K562 (cell line): Measurements from ENCODE around the gene ATF6B. TPM values are rescaled to one million over a fixed set of nuclear protein-coding genes. Genes with fewer than 3 reads are reported as not detected.

ENCODE experiments used
- ATAC-seq: fragments of 200-7000 bp; cut with Tn5 transposase; 3 replicates; pipeline ENCODE4 v1.9.1; 2020; ENCODE audit warnings: moderate library complexity
- BruUV-seq: library from RNA; stranded (reverse); fragments of 400-500 nt; replicated peaks from 2 replicates; lab custom pipeline; 2021; lab: Mats Ljungman, UMichigan
- CTCF ChIA-PET: fragments of 300-600 bp; formaldehyde crosslinking; extraction: SDS; loops from one replicate; lab custom pipeline; 2021; ENCODE audit warnings: low intra/inter-chr PET ratio; lab: Yijun Ruan, JAX
- POLR2A ChIA-PET: fragments of 300-600, 350-650 bp; sonication (Branson Sonifier 250); formaldehyde crosslinking; extraction: SDS; loops from one replicate; lab custom pipeline; 2021; ENCODE audit warnings: antibody characterized with exemption, inconsistent platforms; lab: Yijun Ruan, JAX
- DNase-seq, 4 experiments: peaks; one replicate each; pipeline versions ENCODE4 v3.0.0 to v3.0.0-alpha.2; 2011 to 2018; ENCODE audit warnings: low spot score in 3 of 4, mixed read lengths in 3 of 4; ENCODE audit errors: extremely low read depth in 1 of 4
- FAIRE-seq: peaks from 2 replicates; lab custom pipeline; 2011; peaks lifted over from hg19 to GRCh38; lab: Jason Lieb, UNC
- H2AFZ ChIP-seq: 2 replicates; pipeline ENCODE4 v1.6.0; 2011; ENCODE audit warnings: low read depth, low read length, control low read depth, inconsistent platforms
- H3K27ac ChIP-seq: fragments of 200-600 bp; 3 replicates; pipeline ENCODE4 v1.8.0; 2011; ENCODE audit warnings: low read depth, mild to moderate bottlenecking, control low read depth, inconsistent platforms, low read length, moderate library complexity, mixed read lengths; ENCODE audit errors: extremely low read depth
- H3K27me3 ChIP-seq, 2 experiments: fragments of 300-600 bp in 1 of 2; 2 replicates in 1 of 2; 3 replicates in 1 of 2; pipeline versions ENCODE4 v1.6.0 to v1.8.0; 2011; ENCODE audit warnings: inconsistent platforms in 2 of 2, low read length in 2 of 2, mild to moderate bottlenecking in 1 of 2, mixed read lengths in 1 of 2, moderate library complexity in 1 of 2; ENCODE audit not compliant: control insufficient read depth in 2 of 2, insufficient read depth in 2 of 2
- H3K36me3 ChIP-seq: fragments of 300-600 bp; 3 replicates; pipeline ENCODE4 v1.8.0; 2011; ENCODE audit warnings: mild to moderate bottlenecking, low read length, inconsistent platforms; ENCODE audit not compliant: control insufficient read depth, insufficient read depth
- H3K4me1 ChIP-seq, 2 experiments: fragments of 200-600 bp in 1 of 2; replicated peaks in 1 of 2; 2 replicates in 1 of 2; 3 replicates in 1 of 2; pipeline versions ENCODE4 v1.5.1 to v1.8.0; 2011; ENCODE audit warnings: inconsistent platforms in 2 of 2, low read length in 2 of 2, mild to moderate bottlenecking in 1 of 2, mixed read lengths in 1 of 2, moderate library complexity in 1 of 2; ENCODE audit not compliant: control insufficient read depth in 2 of 2, insufficient read depth in 2 of 2
- H3K4me2 ChIP-seq: 2 replicates; pipeline ENCODE4 v1.6.1; 2011; ENCODE audit warnings: low read length, control low read depth, inconsistent platforms, mixed read lengths; ENCODE audit not compliant: insufficient read depth
- H3K4me3 ChIP-seq: fragments of 200-600 bp; sonication (generic), shearing (Covaris generic); 2 replicates; pipeline ENCODE4 v1.5.1; 2016; ENCODE audit warnings: control low read depth, inconsistent platforms
- H3K79me2 ChIP-seq: fragments of 200-600 bp; 3 replicates; pipeline ENCODE4 v1.8.0; 2011; ENCODE audit warnings: low read length, inconsistent platforms; ENCODE audit not compliant: control insufficient read depth, insufficient read depth
- H3K9ac ChIP-seq, 2 experiments: 2 replicates each; pipeline versions ENCODE4 v1.6.0 to v1.6.1; 2011; ENCODE audit warnings: low read depth in 2 of 2, low read length in 2 of 2, control low read depth in 1 of 2, inconsistent platforms in 1 of 2, mild to moderate bottlenecking in 1 of 2, mixed read lengths in 1 of 2; ENCODE audit not compliant: insufficient read depth in 1 of 2
- H3K9me1 ChIP-seq: one replicate; pipeline ENCODE4 v1.6.0; 2011; ENCODE audit warnings: inconsistent platforms, mild to moderate bottlenecking, low read length, moderate library complexity; ENCODE audit not compliant: control insufficient read depth, insufficient read depth
- H3K9me3 ChIP-seq: replicated peaks from 2 replicates; pipeline ENCODE4 v1.5.1; 2011; ENCODE audit warnings: low read depth, low read length, inconsistent platforms; ENCODE audit not compliant: control insufficient read depth, insufficient read depth
- H4K20me1 ChIP-seq: replicated peaks from 2 replicates; pipeline ENCODE4 v1.6.1; 2011; ENCODE audit warnings: low read length, inconsistent platforms, mixed read lengths; ENCODE audit not compliant: control insufficient read depth, insufficient read depth
- CBX3 ChIP-seq, 2 experiments: IDR thresholded peaks; 1 replicate in 1 of 2; 2 replicates in 1 of 2; pipeline ENCODE4 v1.6.1; 2012; ENCODE audit warnings: inconsistent platforms in 2 of 2, low read length in 2 of 2, borderline replicate concordance in 1 of 2, control low read depth in 1 of 2
- HNRNPH1 ChIP-seq: fragments of 200-400 bp; formaldehyde crosslinking; optimal IDR thresholded peaks from 2 replicates; pipeline ENCODE3; 2017; ENCODE audit warnings: low read depth, mild to moderate bottlenecking, low read length, moderate library complexity
- U2AF2 ChIP-seq: fragments of 200-400 bp; formaldehyde crosslinking; optimal IDR thresholded peaks from 2 replicates; pipeline ENCODE3; 2017; ENCODE audit warnings: low read depth, mild to moderate bottlenecking, low read length
- ZNF445 ChIP-seq: fragments of 250-450 bp; sonication (Bioruptor Pico); IDR thresholded peaks from 2 replicates; pipeline ENCODE4 v1.4.0; 2020; ENCODE audit warnings: low read depth, mild to moderate bottlenecking, moderate library complexity
- ZNF561 ChIP-seq: fragments of 450-650 bp; formaldehyde crosslinking; conservative IDR thresholded peaks from 2 replicates; pipeline ENCODE4 v1.4.0; 2020; ENCODE audit warnings: mild to moderate bottlenecking, moderate library complexity
- whole genome bisulfite sequencing: fragments of 100-300 bp; shearing (Covaris generic); methylation state at CpG from one replicate; pipeline ENCODE4 v1.1.6; 2016; ENCODE audit warnings: low coverage, mixed read lengths; ENCODE audit not compliant: insufficient coverage; ENCODE audit errors: missing lambda C conversion rate; 5-methylcytosine and 5-hydroxymethylcytosine counted together
- in situ Hi-C: fragments of 300-500 bp; cut with MboI; formaldehyde crosslinking; loops from 4 replicates; pipeline ENCODE4 v1.15.0; 2018; ENCODE audit warnings: inconsistent platforms, mixed read lengths
- intact Hi-C: fragments of 100-400 bp; cut with micrococcal nuclease; formaldehyde crosslinking; loops from 2 replicates; pipeline ENCODE4 v1.14.2; 2022
- polyA plus RNA-seq, 8 experiments: library from polyadenylated mRNA; depleted of rRNA in 4 of 8; stranded (reverse) in 5 of 8; unstranded in 3 of 8; fragments of >200 nt; fragmentation: Nextera tagmentation in 2 of 8; fragmentation: Illumina TruSeq in 1 of 8; extraction: Ambion mirVana in 2 of 8; extraction: Trizol in 1 of 8; gene quantifications; 2 replicates each; pipeline versions ENCODE4 v1.2.1 to v1.2.3, GENCODE V29; 2011 to 2014; ENCODE audit warnings: inconsistent platforms in 1 of 8, missing spikeins in 1 of 8
- total RNA-seq, 7 experiments: library from RNA; depleted of rRNA in 6 of 7; stranded (reverse); fragments of >200 nt in 6 of 7; fragmentation: Illumina TruSeq in 2 of 7; extraction: Trizol in 2 of 7; gene quantifications; 2 replicates each; pipeline versions ENCODE4 v1.2.1 to v1.2.3, GENCODE V29; 2011 to 2021; ENCODE audit warnings: low replicate concordance in 1 of 7
- TF ChIP-seq, protein P1 (sequence below): sonication (generic); IDR thresholded peaks from 2 replicates; pipeline ENCODE4 v1.6.1; 2016

ATF6B gene
- total and polyA plus RNA-seq, 9 of the 15 experiments (the other 6 are each of a cell fraction or from before 2014, with no cell fraction given) = 20.7 to 131 (median 31.7) TPM

DNA sequence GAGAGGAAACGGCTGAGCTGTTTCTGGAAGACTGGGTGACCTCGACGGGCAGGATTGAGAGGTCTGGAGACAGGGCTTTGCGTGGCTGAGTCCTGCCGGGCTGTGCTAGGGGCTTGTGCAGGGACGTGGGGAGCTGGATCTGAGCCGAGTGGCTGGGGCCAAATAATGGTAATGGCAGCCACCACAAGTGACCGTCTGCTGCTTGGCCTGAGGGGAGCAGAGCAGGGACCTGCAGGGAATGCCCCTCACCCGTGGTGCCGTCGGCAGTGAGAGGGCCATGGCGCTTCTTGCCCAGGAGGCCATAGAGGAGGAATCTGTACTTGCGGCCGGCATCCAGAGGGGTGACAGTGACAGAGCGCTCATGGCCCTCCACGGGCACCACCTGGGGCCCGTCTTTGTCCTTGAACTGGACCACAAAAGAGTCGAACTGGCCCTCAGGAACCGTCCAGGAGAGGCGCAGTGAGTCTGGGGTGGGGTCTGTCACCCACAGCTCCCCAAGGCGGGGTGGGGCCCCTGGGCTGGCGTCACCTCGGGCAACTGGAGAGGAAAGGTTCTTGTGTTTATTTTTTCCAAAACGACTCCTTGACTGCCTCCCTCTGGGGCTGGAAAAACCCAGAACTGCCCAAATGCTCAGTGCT is 58.0 kb downstream of the ATF6B start (continued):
- TF ChIP-seq HNRNPH1 (no peak), CBX3 (IDR thresholded peaks at IDR 0.05; ENCODE audit: borderline replicate concordance in 1 of 2, low read length in 2 of 2) (no peak), ZNF561 (CRISPR knock-in tag) (no peak)
- TF ChIP-seq, protein P1, sequence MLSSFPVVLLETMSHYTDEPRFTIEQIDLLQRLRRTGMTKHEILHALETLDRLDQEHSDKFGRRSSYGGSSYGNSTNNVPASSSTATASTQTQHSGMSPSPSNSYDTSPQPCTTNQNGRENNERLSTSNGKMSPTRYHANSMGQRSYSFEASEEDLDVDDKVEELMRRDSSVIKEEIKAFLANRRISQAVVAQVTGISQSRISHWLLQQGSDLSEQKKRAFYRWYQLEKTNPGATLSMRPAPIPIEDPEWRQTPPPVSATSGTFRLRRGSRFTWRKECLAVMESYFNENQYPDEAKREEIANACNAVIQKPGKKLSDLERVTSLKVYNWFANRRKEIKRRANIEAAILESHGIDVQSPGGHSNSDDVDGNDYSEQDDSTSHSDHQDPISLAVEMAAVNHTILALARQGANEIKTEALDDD = no peak

DNA sequence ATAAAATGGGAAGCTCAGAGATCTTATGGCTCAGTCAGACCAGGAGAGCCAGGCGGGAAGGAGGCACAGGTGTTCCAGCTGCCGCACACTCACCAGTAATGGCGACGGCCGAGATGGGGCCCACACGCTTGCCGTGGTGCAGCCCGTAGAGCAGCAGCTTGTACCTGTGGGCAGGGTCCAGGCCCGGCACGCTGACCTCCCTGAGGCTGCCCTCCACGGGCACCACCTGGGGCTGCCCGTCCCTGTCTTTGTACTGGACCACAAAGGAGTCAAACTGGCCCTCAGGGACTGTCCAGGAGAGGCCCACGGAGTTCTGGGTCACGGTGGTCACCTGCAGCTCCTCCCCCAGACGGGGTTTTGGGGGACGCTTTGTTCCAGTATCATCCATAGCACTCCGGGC is 58.6 kb downstream of the ATF6B start:
- H2AFZ ChIP-seq = no peak overlapping the region
- no peaks in the 10 kb centered on the region for H3K9me3 ChIP-seq
- ChIA-PET CTCF (no interaction called here), POLR2A (no interaction called here)
- no peak overlapping the region for H3K4me3 ChIP-seq
- H3K36me3 ChIP-seq = no peaks in the 10 kb centered on the region
- no peaks in the 10 kb centered on the region for H3K79me2 ChIP-seq
- no peak overlapping the region for H3K4me2 ChIP-seq
- peaks cover 0 to 17% of the 10 kb centered on the region in 2 experiments; a peak in 2 of 5 replicates for H3K4me1 ChIP-seq
- DNase-seq = no peak
- no peaks in the 10 kb centered on the region for H3K9me1 ChIP-seq
- in situ Hi-C loops (no loop called here), intact Hi-C loops (no loop called here)
- 15% methylated on average over 17 of the region's 17 CpGs for WGBS
- BruUV-seq = no TSS peak
- peaks cover 54 to 67% of the 10 kb centered on the region in 2 experiments for H3K27me3 ChIP-seq
- no peaks in the 10 kb centered on the region for H4K20me1 ChIP-seq
- H3K9ac ChIP-seq = no peak overlapping the region
- H3K27ac ChIP-seq = no peak overlapping the region
- TF ChIP-seq U2AF2 (no peak), ZNF445 (no peak)
- ATAC-seq = peak; percentile 7; the same call in 1 of the 3 replicates
- FAIRE-seq = no peak
